Measurements from ENCODE around the gene TIMP1.

The TIMP1 gene

DNA sequence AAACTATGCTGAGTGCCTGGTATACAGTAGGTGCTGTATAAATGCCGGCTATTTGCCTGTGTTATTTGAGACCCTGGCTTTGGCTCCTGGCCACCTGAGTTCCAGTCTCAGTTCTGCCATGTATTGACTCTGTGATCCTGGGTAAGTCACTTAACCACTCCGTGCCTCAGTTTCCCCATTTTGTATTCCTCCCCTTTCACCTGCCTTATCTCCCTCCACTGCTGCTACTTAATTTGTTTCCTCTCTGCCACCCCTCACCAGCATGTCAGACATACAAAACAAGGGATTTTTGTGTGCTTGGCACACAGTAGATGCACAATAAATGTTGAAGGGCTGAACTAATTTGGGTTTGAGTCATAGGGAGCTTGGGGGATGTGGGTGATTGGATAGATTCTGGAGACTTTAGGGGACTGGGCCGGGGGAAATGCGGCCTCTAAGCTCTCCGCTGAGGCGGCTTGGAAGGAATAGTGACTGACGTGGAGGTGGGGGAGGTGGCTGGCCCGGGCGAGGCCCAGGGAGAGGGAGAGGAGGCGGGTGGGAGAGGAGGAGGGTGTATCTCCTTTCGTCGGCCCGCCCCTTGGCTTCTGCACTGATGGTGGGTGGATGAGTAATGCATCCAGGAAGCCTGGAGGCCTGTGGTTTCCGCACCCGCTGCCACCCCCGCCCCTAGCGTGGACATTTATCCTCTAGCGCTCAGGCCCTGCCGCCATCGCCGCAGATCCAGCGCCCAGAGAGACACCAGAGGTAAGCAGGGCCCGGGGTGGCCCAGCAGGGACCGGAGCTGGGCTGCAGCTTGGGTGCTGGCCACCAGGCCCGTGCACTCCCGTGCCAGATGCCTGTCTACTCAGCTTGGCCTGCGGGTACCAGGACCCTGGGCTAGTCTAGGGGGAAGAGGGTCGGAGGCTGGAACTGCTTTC, at the start of gene TIMP1:
TIMP1 (plus strand) TSS at position 706 of the 917 bp plus-strand sequence. CDS start 980 bp downstream, outside the sequence.
- Histone ChIP-seq H3K9ac (ENCODE audit: low read length in 2 of 2) (peak within 1 kb of the TSS; percentile 72 to 85), H3K36me3 (ENCODE audit: control insufficient read depth in 2 of 2, insufficient read depth in 2 of 2, low read length in 2 of 2) (peaks cover 0 to 2% of the 10 kb centered on the region in 2 donors), H3K4me3 (ENCODE audit: low read length in 2 of 2) (peak within 1 kb of the TSS; percentile 57 to 72)

GRCh38 chrX:47539860-47540259, 42.4 kb upstream of the TIMP1 start:
- Histone ChIP-seq H3K27me3 (ENCODE audit: control insufficient read depth in 1 of 2, insufficient read depth in 2 of 2, low read length in 2 of 2) (peaks cover 0 to 2% of the 10 kb centered on the region in 2 donors), H3K27ac (ENCODE audit: low read length) (no peak overlapping the region), H3K4me3 (ENCODE audit: low read length in 2 of 2) (no peak overlapping the region), H3K9me3 (ENCODE audit: control insufficient read depth in 2 of 2, low read length in 2 of 2) (no peaks in the 10 kb centered on the region), H3K4me1 (ENCODE audit: control insufficient read depth, insufficient read depth, low read length) (peaks cover 9% of the 10 kb centered on the region), H3K9ac (ENCODE audit: low read length in 2 of 2) (no peak overlapping the region), H3K36me3 (ENCODE audit: control insufficient read depth in 2 of 2, insufficient read depth in 2 of 2, low read length in 2 of 2) (no peaks in the 10 kb centered on the region)

More for the DNA sequence above, at the start of gene TIMP1:
- H3K4me1 ChIP-seq (ENCODE audit: control insufficient read depth, insufficient read depth, low read length) = peaks cover 11% of the 10 kb centered on the region
- H3K27me3 ChIP-seq (ENCODE audit: control insufficient read depth in 1 of 2, insufficient read depth in 2 of 2, low read length in 2 of 2) = peaks cover 0 to 4% of the 10 kb centered on the region in 2 donors
- H3K27ac ChIP-seq (ENCODE audit: low read length) = peak within 1 kb of the TSS; percentile 66
- no peaks in the 10 kb centered on the region for H3K9me3 ChIP-seq (ENCODE audit: control insufficient read depth in 2 of 2, low read length in 2 of 2)

DNA sequence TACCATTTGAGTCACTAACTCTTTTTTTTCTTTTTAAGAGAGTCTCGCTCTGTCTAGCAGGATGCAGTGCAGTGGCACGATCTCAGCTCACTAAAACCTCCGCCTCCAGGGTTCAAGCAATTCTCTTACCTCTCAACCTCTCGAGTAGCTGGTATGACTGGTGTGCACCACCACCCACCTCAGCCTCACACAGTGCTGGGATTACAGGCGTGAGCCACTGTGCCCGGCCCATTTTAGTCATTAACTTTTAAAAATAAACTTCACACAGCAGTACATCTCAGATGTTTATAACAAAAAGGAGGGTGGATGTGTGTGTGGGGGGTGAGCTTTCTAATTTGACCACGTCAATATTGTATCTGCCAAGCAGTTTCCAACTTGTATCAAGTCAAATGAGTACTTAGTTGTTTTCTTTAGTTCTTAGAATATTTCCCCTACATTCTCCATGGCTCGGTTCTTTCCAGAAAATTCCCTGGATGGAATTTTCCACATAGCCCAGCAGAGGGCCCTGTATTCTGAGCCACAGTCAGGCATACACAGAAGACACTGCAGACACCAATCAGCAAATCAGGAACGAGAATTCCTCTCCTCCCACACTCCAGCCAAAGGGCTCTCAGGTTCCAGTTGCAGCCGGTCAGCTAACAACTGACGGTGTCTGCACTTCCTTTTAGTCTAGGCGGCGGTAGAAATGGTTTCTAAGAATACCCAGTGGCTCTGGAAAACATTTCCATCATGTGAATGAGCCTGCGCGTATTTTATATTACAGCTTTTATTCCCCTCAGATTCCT, 41.3 kb upstream of the TIMP1 start:
- Histone ChIP-seq H3K27me3 (ENCODE audit: control insufficient read depth in 1 of 2, insufficient read depth in 2 of 2, low read length in 2 of 2) (no peaks in the 10 kb centered on the region), H3K4me1 (ENCODE audit: control insufficient read depth, insufficient read depth, low read length) (peaks cover 9% of the 10 kb centered on the region), H3K4me3 (ENCODE audit: low read length in 2 of 2) (no peak overlapping the region), H3K9me3 (ENCODE audit: control insufficient read depth in 2 of 2, low read length in 2 of 2) (no peaks in the 10 kb centered on the region), H3K9ac (ENCODE audit: low read length in 2 of 2) (no peak overlapping the region), H3K27ac (ENCODE audit: low read length) (peak overlapping the region; percentile 74), H3K36me3 (ENCODE audit: control insufficient read depth in 2 of 2, insufficient read depth in 2 of 2, low read length in 2 of 2) (no peaks in the 10 kb centered on the region)

DNA sequence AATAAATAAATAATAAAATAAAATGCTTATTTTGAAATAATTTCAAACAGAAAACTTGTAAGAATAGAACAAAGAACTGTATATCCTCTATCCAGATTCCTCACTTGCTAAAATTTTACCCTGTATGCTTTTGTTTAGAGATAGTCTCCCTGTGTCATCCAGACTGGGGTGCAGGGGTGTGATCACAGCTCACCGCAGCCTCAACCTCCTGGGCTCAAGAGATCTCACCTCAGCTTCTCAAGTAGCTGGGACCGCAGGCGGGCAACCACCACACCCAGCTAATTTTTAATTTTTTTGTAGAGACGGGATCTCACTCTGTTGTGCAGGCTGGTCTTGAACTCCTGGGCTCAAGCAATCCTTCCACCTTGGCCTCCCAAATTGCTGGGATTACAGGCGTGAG, 38.7 kb upstream of the TIMP1 start:
- Histone ChIP-seq H3K4me1 (ENCODE audit: control insufficient read depth, insufficient read depth, low read length) (peaks cover 9% of the 10 kb centered on the region), H3K27me3 (ENCODE audit: control insufficient read depth in 1 of 2, insufficient read depth in 2 of 2, low read length in 2 of 2) (no peaks in the 10 kb centered on the region), H3K9me3 (ENCODE audit: control insufficient read depth in 2 of 2, low read length in 2 of 2) (no peaks in the 10 kb centered on the region), H3K27ac (ENCODE audit: low read length) (no peak overlapping the region), H3K36me3 (ENCODE audit: control insufficient read depth in 2 of 2, insufficient read depth in 2 of 2, low read length in 2 of 2) (no peaks in the 10 kb centered on the region), H3K4me3 (ENCODE audit: low read length in 2 of 2) (no peak overlapping the region), H3K9ac (ENCODE audit: low read length in 2 of 2) (no peak overlapping the region)

DNA sequence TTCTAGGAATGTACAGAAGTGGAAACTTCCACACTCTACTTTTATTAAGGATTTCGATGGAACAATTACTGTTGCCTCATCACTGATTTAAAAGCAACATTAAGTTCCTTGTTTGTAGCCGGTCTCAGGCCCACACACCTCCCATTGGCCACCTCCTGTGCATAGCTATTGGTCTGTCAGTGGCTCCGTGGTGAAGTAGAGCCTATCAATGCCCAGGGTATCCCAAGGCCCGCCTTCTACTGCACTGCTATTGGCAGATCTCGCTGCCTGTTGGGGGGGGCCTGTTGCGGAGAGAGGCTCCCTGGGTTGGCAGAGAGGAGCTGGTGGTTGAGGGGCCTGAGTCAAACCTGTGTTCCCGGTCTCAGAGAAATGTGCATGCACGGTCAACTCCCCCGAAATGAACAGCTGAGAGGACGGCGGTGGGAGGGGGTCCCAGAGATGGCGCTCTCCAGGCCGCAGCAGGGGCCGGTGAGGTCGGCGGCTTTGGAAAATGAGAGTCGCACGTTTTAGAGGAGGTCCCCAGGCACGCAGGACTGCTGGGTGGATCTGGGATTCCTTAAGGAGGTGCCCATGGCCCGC, 26.1 kb upstream of the TIMP1 start:
- peaks cover 2% of the 10 kb centered on the region for H3K4me1 ChIP-seq (ENCODE audit: control insufficient read depth, insufficient read depth, low read length)
- peak overlapping the region; percentile 62 to 76 for H3K9ac ChIP-seq (ENCODE audit: low read length in 2 of 2)
- peak overlapping the region; percentile 64 for H3K27ac ChIP-seq (ENCODE audit: low read length)
- H3K27me3 ChIP-seq (ENCODE audit: control insufficient read depth in 1 of 2, insufficient read depth in 2 of 2, low read length in 2 of 2) = no peaks in the 10 kb centered on the region
- H3K9me3 ChIP-seq (ENCODE audit: control insufficient read depth in 2 of 2, low read length in 2 of 2) = no peaks in the 10 kb centered on the region
- H3K4me3 ChIP-seq (ENCODE audit: low read length in 2 of 2) = peak overlapping the region; percentile 53 to 69
- no peaks in the 10 kb centered on the region for H3K36me3 ChIP-seq (ENCODE audit: control insufficient read depth in 2 of 2, insufficient read depth in 2 of 2, low read length in 2 of 2)

GRCh38 chrX:47558436-47558835, 23.8 kb upstream of the TIMP1 start:
- Histone ChIP-seq H3K27me3 (ENCODE audit: control insufficient read depth in 1 of 2, insufficient read depth in 2 of 2, low read length in 2 of 2) (no peaks in the 10 kb centered on the region), H3K27ac (ENCODE audit: low read length) (no peak overlapping the region), H3K4me1 (ENCODE audit: control insufficient read depth, insufficient read depth, low read length) (peaks cover 18% of the 10 kb centered on the region), H3K9me3 (ENCODE audit: control insufficient read depth in 2 of 2, low read length in 2 of 2) (no peaks in the 10 kb centered on the region), H3K9ac (ENCODE audit: low read length in 2 of 2) (no peak overlapping the region), H3K36me3 (ENCODE audit: control insufficient read depth in 2 of 2, insufficient read depth in 2 of 2, low read length in 2 of 2) (peaks cover 5 to 6% of the 10 kb centered on the region in 2 donors), H3K4me3 (ENCODE audit: low read length in 2 of 2) (no peak overlapping the region)

DNA sequence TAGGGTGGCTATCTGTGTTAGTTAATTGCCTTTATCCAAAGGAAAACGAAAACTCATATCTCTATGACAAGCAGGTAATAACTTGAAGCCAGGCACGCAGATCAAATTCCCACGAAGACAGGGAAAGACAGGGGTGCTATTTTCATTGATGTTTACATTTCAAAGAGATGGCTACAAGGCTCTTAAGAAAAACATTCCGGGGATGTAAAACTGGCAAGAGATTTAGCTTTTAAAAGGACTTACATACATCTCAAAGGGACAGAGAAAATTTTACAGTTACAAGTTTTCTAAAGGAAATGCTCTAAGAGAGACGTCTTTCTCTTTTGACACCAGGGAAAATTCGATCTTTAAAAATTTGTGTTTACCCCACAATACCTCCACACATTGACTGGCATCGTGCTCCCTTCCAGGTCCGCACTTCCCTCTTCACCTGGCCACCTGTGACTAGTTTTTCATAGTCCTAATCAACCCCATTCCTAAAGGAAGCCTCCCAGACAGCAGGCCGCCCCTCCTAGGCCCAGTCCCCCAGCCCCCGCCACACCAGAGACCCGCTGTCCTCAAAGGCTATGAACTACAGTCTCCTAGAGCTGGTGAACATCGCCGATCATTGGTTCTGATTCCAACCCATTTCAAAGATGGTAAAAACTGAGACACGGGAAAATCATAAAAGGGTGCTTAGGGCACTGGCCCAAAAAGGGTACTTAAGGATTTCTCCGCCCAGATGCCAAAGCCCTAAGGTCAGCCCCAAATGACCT, 21.9 kb upstream of the TIMP1 start:
- peak overlapping the region; percentile 69 to 73 for H3K9ac ChIP-seq (ENCODE audit: low read length in 2 of 2)
- peak overlapping the region; percentile 62 to 80 for H3K4me3 ChIP-seq (ENCODE audit: low read length in 2 of 2)
- no peaks in the 10 kb centered on the region for H3K9me3 ChIP-seq (ENCODE audit: control insufficient read depth in 2 of 2, low read length in 2 of 2)
- H3K27me3 ChIP-seq (ENCODE audit: control insufficient read depth in 1 of 2, insufficient read depth in 2 of 2, low read length in 2 of 2) = no peaks in the 10 kb centered on the region
- H3K4me1 ChIP-seq (ENCODE audit: control insufficient read depth, insufficient read depth, low read length) = peaks cover 21% of the 10 kb centered on the region
- peak overlapping the region; percentile 88 for H3K27ac ChIP-seq (ENCODE audit: low read length)
- H3K36me3 ChIP-seq (ENCODE audit: control insufficient read depth in 2 of 2, insufficient read depth in 2 of 2, low read length in 2 of 2) = peaks cover 16% of the 10 kb centered on the region in 2 donors

GRCh38 chrX:47560934-47561658, 21.1 kb upstream of the TIMP1 start, which contains the start of gene ARAF:
Gene ARAF (plus strand): TSS chrX:47561205. CDS start chrX:47562968, 1,763 bp downstream.
- Histone ChIP-seq H3K27ac (ENCODE audit: low read length) (peak within 1 kb of the TSS; percentile 88), H3K4me3 (ENCODE audit: low read length in 2 of 2) (peak within 1 kb of the TSS; percentile 80 to 93), H3K36me3 (ENCODE audit: control insufficient read depth in 2 of 2, insufficient read depth in 2 of 2, low read length in 2 of 2) (peaks cover 16% of the 10 kb centered on the region in 2 donors), H3K9ac (ENCODE audit: low read length in 2 of 2) (peak within 1 kb of the TSS; percentile 73 to 84), H3K4me1 (ENCODE audit: control insufficient read depth, insufficient read depth, low read length) (peaks cover 21% of the 10 kb centered on the region), H3K27me3 (ENCODE audit: control insufficient read depth in 1 of 2, insufficient read depth in 2 of 2, low read length in 2 of 2) (no peaks in the 10 kb centered on the region), H3K9me3 (ENCODE audit: control insufficient read depth in 2 of 2, low read length in 2 of 2) (no peaks in the 10 kb centered on the region)

DNA sequence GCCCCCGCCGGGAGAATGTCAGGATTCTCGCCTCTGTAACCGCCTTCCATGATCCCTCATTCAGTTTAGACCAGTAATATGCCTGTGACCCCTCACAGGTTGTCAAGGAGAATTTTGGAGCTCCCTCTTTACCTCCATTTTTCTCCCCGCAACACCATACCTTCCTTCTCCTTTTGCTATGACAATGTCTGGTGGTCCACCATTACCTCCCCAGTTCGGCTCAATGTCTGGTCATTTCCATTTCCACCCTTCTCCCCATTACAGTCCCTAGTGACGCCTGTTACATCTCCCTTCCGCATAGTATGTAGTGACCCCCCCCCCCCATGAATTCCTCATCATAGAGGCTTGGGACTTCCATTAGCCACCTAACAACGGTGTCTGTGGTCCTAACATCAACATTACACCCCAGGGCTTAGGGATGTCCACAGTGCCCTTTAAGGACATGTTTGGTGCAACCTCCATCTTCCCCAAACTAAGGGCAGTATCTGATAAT, 20.5 kb upstream of the TIMP1 start:
- Histone ChIP-seq H3K27me3 (ENCODE audit: control insufficient read depth in 1 of 2, insufficient read depth in 2 of 2, low read length in 2 of 2) (no peaks in the 10 kb centered on the region), H3K36me3 (ENCODE audit: control insufficient read depth in 2 of 2, insufficient read depth in 2 of 2, low read length in 2 of 2) (peaks cover 16 to 17% of the 10 kb centered on the region in 2 donors), H3K9ac (ENCODE audit: low read length in 2 of 2) (peak overlapping the region; percentile 69 to 84), H3K4me3 (ENCODE audit: low read length in 2 of 2) (peak overlapping the region; percentile 80 to 93), H3K27ac (ENCODE audit: low read length) (peak overlapping the region; percentile 88), H3K4me1 (ENCODE audit: control insufficient read depth, insufficient read depth, low read length) (peaks cover 21% of the 10 kb centered on the region), H3K9me3 (ENCODE audit: control insufficient read depth in 2 of 2, low read length in 2 of 2) (no peaks in the 10 kb centered on the region)

Measured in stomach smooth muscle (tissue), 2 donors.